OCI-LY7 (cell line): ENCODE results near the gene MOCS1. TPM values are rescaled to one million over a fixed set of nuclear protein-coding genes. Genes with fewer than 3 reads are reported as not detected.

Source experiments
- BruUV-seq: library from RNA; stranded (reverse); fragments of 400-500 nt; replicated peaks from 2 replicates; lab custom pipeline; 2021; lab: Mats Ljungman, UMichigan
- CTCF ChIA-PET: fragments of 300-600 bp; sonication (Branson Sonifier 250); formaldehyde crosslinking; loops from one replicate; lab custom pipeline; 2022; ENCODE audit warnings: antibody characterized with exemption; ENCODE audit not compliant: unreplicated experiment; lab: Charles Lee
- POLR2A ChIA-PET: fragments of 300-600 bp; sonication (Branson Sonifier 250); formaldehyde crosslinking; loops from one replicate; lab custom pipeline; 2022; ENCODE audit warnings: antibody characterized with exemption; lab: Charles Lee
- DNase-seq: peaks from one replicate; pipeline ENCODE4 v3.0.0-alpha.2; 2015; ENCODE audit warnings: low spot score
- H2AFZ ChIP-seq: fragments of 200-600 bp; sonication (generic), shearing (Covaris generic); 2 replicates; pipeline ENCODE4 v1.6.1; 2014; ENCODE audit warnings: mild to moderate bottlenecking, antibody characterized with exemption, low read length, moderate library complexity
- H3K27ac ChIP-seq: fragments of 200-600 bp; sonication (generic); 2 replicates; pipeline ENCODE4 v1.5.1; 2014; ENCODE audit warnings: mixed run types, low read depth, mild to moderate bottlenecking, moderate library complexity, low read length, inconsistent platforms; ENCODE audit not compliant: poor library complexity, severe bottlenecking
- H3K36me3 ChIP-seq: fragments of 200-600 bp; sonication (generic); 2 replicates; pipeline ENCODE4 v1.6.1; 2014; ENCODE audit warnings: mild to moderate bottlenecking, antibody characterized with exemption, low read length, moderate library complexity, mixed read lengths; ENCODE audit not compliant: insufficient read depth
- H3K4me1 ChIP-seq: fragments of 200-600 bp; sonication (generic); 2 replicates; pipeline ENCODE4 v1.5.1; 2014; ENCODE audit warnings: mild to moderate bottlenecking, low read length; ENCODE audit not compliant: insufficient read depth, poor library complexity, severe bottlenecking
- H3K4me2 ChIP-seq: fragments of 200-600 bp; sonication (generic); 2 replicates; pipeline ENCODE4 v1.6.1; 2014; ENCODE audit warnings: mild to moderate bottlenecking, low read length
- H3K4me3 ChIP-seq: fragments of 200-600 bp; sonication (generic); 2 replicates; pipeline ENCODE4 v1.5.1; 2014; ENCODE audit warnings: mild to moderate bottlenecking, low read depth, low read length; ENCODE audit not compliant: poor library complexity, severe bottlenecking
- H3K79me2 ChIP-seq: fragments of 200-600 bp; sonication (generic); 2 replicates; pipeline ENCODE4 v1.6.1; 2016; ENCODE audit warnings: low read depth, mild to moderate bottlenecking, low read length, moderate library complexity, mixed read lengths; ENCODE audit not compliant: insufficient read depth
- H3K9me2 ChIP-seq: fragments of 200-600 bp; sonication (generic); 2 replicates; pipeline ENCODE4 v1.6.1; 2016; ENCODE audit warnings: mild to moderate bottlenecking, low read length, mixed read lengths; ENCODE audit not compliant: insufficient read depth
- H3K9me3 ChIP-seq: fragments of 200-600 bp; sonication (generic); 2 replicates; pipeline ENCODE4 v1.6.1; 2014; ENCODE audit warnings: mild to moderate bottlenecking, mixed run types, low read length, mixed read lengths
- H4K20me1 ChIP-seq: fragments of 200-600 bp; sonication (generic); 2 replicates; pipeline ENCODE4 v1.6.1; 2014; ENCODE audit warnings: mild to moderate bottlenecking, antibody characterized with exemption, low read length, moderate library complexity, mixed read lengths; ENCODE audit not compliant: insufficient read depth
- CTCF ChIP-seq: fragments of 200-600 bp; sonication (generic); conservative IDR thresholded peaks from 2 replicates; pipeline ENCODE4 v1.5.1; 2014; ENCODE audit warnings: mild to moderate bottlenecking, antibody characterized with exemption, low read length, moderate library complexity, mixed read lengths
- EZH2phosphoT487 ChIP-seq: fragments of 200-600 bp; sonication (generic); IDR thresholded peaks from 2 replicates; pipeline ENCODE4 v1.6.1; 2018; ENCODE audit warnings: low read depth, borderline replicate concordance, mild to moderate bottlenecking, mixed run types, antibody characterized with exemption, low read length, moderate library complexity, mixed read lengths
- intact Hi-C: fragments of 100-400 bp; cut with micrococcal nuclease; formaldehyde crosslinking; loops from one replicate; pipeline ENCODE4 v1.10.0; 2022; ENCODE audit not compliant: unreplicated experiment
- total RNA-seq, 2 experiments: library from RNA; depleted of rRNA in 1 of 2; stranded (reverse); fragments of >200 nt in 1 of 2; shearing (Covaris generic) in 1 of 2; gene quantifications; 2 replicates each; pipeline ENCODE4 v1.2.3, GENCODE V29; 2014 to 2022

Gene MOCS1
- total RNA-seq, 2 experiments from 2014 or later = not detected

GRCh38 chr6:39952167-39952566, 17.9 kb upstream of the MOCS1 start:
- intact Hi-C loops = no loop called here
- no peaks in the 10 kb centered on the region for H3K36me3 ChIP-seq

GRCh38 chr6:39951716-39952115, 17.5 kb upstream of the MOCS1 start:
- H3K4me1 ChIP-seq = no peaks in the 10 kb centered on the region
- no peaks in the 10 kb centered on the region for H3K79me2 ChIP-seq
- no peak overlapping the region for H2AFZ ChIP-seq
- intact Hi-C loops = no loop called here
- no peak for DNase-seq
- no peak overlapping the region for H3K4me3 ChIP-seq
- no peaks in the 10 kb centered on the region for H3K9me2 ChIP-seq
- TF ChIP-seq CTCF = no peak
- TF ChIP-seq EZH2phosphoT487 = no peak
- H3K4me2 ChIP-seq = no peak overlapping the region
- no peaks in the 10 kb centered on the region for H4K20me1 ChIP-seq
- no TSS peak for BruUV-seq
- CTCF ChIA-PET = no interaction called here
- H3K27ac ChIP-seq = no peak overlapping the region
- H3K9me3 ChIP-seq = no peaks in the 10 kb centered on the region
- H3K36me3 ChIP-seq = no peaks in the 10 kb centered on the region
- POLR2A ChIA-PET = no interaction called here

More at GRCh38 chr6:39952167-39952566, 17.9 kb upstream of the MOCS1 start:
- no peak overlapping the region for H2AFZ ChIP-seq
- no peaks in the 10 kb centered on the region for H3K4me1 ChIP-seq
- ChIA-PET POLR2A (interaction anchor here (0.6 kb wide), 1 partner anchor 1015 kb away, joined by 3 read pairs; no protein-coding TSS in a partner anchor), CTCF (no interaction called here)
- no peak overlapping the region for H3K27ac ChIP-seq
- no TSS peak for BruUV-seq
- H3K79me2 ChIP-seq = no peaks in the 10 kb centered on the region
- H3K4me2 ChIP-seq = no peak overlapping the region
- DNase-seq = no peak
- H3K9me2 ChIP-seq = no peaks in the 10 kb centered on the region
- no peak overlapping the region for H3K4me3 ChIP-seq
- TF ChIP-seq EZH2phosphoT487 (no peak), CTCF (no peak)
- H3K9me3 ChIP-seq = no peaks in the 10 kb centered on the region
- no peaks in the 10 kb centered on the region for H4K20me1 ChIP-seq

- TF ChIP-seq CTCF (no peak), EZH2phosphoT487 (no peak)
- Histone ChIP-seq H4K20me1 (no peaks in the 10 kb centered on the region), H3K9me3 (no peaks in the 10 kb centered on the region), H3K4me2 (no peak overlapping the region), H3K4me1 (no peaks in the 10 kb centered on the region), H3K36me3 (no peaks in the 10 kb centered on the region), H3K79me2 (no peaks in the 10 kb centered on the region), H3K4me3 (no peak overlapping the region), H3K27ac (no peak overlapping the region), H3K9me2 (no peaks in the 10 kb centered on the region), H2AFZ (no peak overlapping the region)
- no peak for DNase-seq
- BruUV-seq = no TSS peak
- CTCF ChIA-PET = no interaction called here
- POLR2A ChIA-PET = no interaction called here
- intact Hi-C loops = no loop called here
These were observed 16.9 kb upstream of the MOCS1 start for GRCh38 chr6:39951191-39951590.
